K562 treated with DMSO at 1 percent for 12 hours (cell line): ENCODE data around the gene MOCS2. TPM values are rescaled to one million over a fixed set of nuclear protein-coding genes. Genes with fewer than 3 reads are reported as not detected.

Experiments used
- total RNA-seq: library from RNA; unstranded; fragments of 300-600 nt; gene quantifications from 2 replicates; pipeline ENCODE4 v1.2.3, GENCODE V29; 2022; ENCODE audit not compliant: insufficient read depth

The MOCS2 gene, protein sequence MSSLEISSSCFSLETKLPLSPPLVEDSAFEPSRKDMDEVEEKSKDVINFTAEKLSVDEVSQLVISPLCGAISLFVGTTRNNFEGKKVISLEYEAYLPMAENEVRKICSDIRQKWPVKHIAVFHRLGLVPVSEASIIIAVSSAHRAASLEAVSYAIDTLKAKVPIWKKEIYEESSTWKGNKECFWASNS
- total RNA-seq, result 21.9 and 40.8 TPM in 2 replicates

DNA sequence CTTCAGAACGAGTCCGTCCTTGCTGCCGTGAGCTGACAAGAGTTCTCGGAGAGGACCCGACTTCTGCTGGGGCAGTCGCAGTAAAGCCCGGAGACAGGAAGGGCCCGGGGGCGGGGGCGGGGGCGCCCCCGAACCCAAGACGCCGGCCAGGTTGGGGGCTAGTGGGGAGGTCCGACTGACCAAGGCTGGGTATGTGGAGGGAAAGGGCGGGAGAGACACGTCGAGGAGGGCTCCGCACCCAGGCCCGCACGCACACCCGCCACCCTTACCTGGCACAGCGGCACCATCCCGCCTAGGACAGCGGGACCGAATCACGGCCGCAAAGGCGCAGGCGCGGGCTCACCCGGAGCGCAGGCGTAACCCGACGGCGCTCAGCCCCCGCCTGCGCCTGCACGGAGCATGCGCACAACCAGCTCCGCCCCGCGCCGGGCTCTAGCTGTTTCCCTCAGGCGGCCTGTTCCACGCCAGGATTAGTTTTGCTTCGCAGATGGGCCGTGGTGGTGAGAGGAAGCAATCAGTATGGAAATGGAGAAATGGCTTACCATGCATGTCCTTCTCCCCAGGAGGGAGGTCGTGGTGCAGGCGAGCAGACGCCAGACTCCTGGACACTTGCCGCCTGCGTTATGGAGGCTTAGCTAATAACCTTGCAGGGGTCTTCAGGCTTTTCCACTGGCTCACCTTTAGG lies at the start of gene MOCS2:
Gene MOCS2, minus strand, starts transcription at position 315 of the 685 bp plus-strand sequence. CDS start 2,583 bp downstream, outside the sequence.

Other genes starting within 250 kb of the MOCS2 start
- 0.19 TPM in 1 of 2 replicates, not detected in the other for gene ITGA2, start 120.4 kb downstream of the MOCS2 start, total RNA-seq